ENCODE measurements around the gene B4GALNT3.

The B4GALNT3 gene

GRCh38 chr12:570921-571794, 111.4 kb downstream of the B4GALNT3 start:
- DNase-seq (ENCODE audit: extremely low read depth, low read depth): no peak
- TF ChIP-seq CTCF (IDR thresholded peaks at IDR 0.05; ENCODE audit: low read depth, low read length, missing control alignments): no peak
- H3K4me3 ChIP-seq (replicated peaks; ENCODE audit: low read depth, low read length): peak overlapping the region; percentile 63

GRCh38 chr12:571795-572531, 112.2 kb downstream of the B4GALNT3 start:
- no peak for DNase-seq (ENCODE audit: extremely low read depth, low read depth)
- no peak overlapping the region; the same call in 1 of the 2 replicates for H3K4me3 ChIP-seq (replicated peaks; ENCODE audit: low read depth, low read length)
- TF ChIP-seq CTCF (IDR thresholded peaks at IDR 0.05; ENCODE audit: low read depth, low read length, missing control alignments): no peak

- no peak for DNase-seq (ENCODE audit: extremely low read depth, low read depth)
- TF ChIP-seq CTCF (IDR thresholded peaks at IDR 0.05; ENCODE audit: low read depth, low read length, missing control alignments): no peak
Observed at GRCh38 chr12:572532-572899, 112.8 kb downstream of the B4GALNT3 start.

GRCh38 chr12:573232-573631, 113.5 kb downstream of the B4GALNT3 start:
- DNase-seq (ENCODE audit: extremely low read depth, low read depth): no peak
- H3K4me3 ChIP-seq (replicated peaks; ENCODE audit: low read depth, low read length): no peak overlapping the region
- TF ChIP-seq CTCF (IDR thresholded peaks at IDR 0.05; ENCODE audit: low read depth, low read length, missing control alignments): no peak

More at GRCh38 chr12:572532-572899, 112.8 kb downstream of the B4GALNT3 start:
- H3K4me3 ChIP-seq (replicated peaks; ENCODE audit: low read depth, low read length): no peak overlapping the region

- no peak for TF ChIP-seq CTCF (IDR thresholded peaks at IDR 0.05; ENCODE audit: low read depth, low read length, missing control alignments)
- H3K4me3 ChIP-seq (replicated peaks; ENCODE audit: low read depth, low read length): no peak overlapping the region
- DNase-seq (ENCODE audit: extremely low read depth, low read depth): no peak
Observed at GRCh38 chr12:574475-575128, 114.9 kb downstream of the B4GALNT3 start.

GRCh38 chr12:575129-575502, 115.4 kb downstream of the B4GALNT3 start:
- TF ChIP-seq CTCF (IDR thresholded peaks at IDR 0.05; ENCODE audit: low read depth, low read length, missing control alignments): no peak
- no peak for DNase-seq (ENCODE audit: extremely low read depth, low read depth)
- H3K4me3 ChIP-seq (replicated peaks; ENCODE audit: low read depth, low read length): no peak overlapping the region

Data from HFF-Myc (cell line).